ENCODE data around the gene MMRN2.

- TF ChIP-seq CTCF (IDR thresholded peaks at IDR 0.05), result no peak
- TF ChIP-seq POLR2A (IDR thresholded peaks at IDR 0.05), result no peak
Observed at GRCh38 chr10:86900955-86901354, 56.5 kb downstream of the MMRN2 start.

All from stomach (tissue), 4 donors.